HUDEP-2 (cell line): ENCODE data around the gene FAM171A1.
"Not testable (repeated sequence)": the region's sequence is repeated elsewhere in the genome, so short reads cannot be mapped to it uniquely, and the experiment has no call there.

ENCODE experiments used
- DNase-seq, 76 experiments: peaks; one replicate each; lab custom pipeline; 2025; ENCODE audit not compliant: unreplicated experiment in 76 of 76; lab: John Stamatoyannopoulos, UW

Gene FAM171A1

GRCh38 chr10:15295537-15296325 lies 75.4 kb downstream of the FAM171A1 start:
- DNase-seq: no peak

GRCh38 chr10:15293862-15294842 lies 76.9 kb downstream of the FAM171A1 start:
- DNase-seq: no peak

- no peak for DNase-seq
These were observed 80.4 kb downstream of the FAM171A1 start for GRCh38 chr10:15290671-15291070.

- DNase-seq: no peak
These were observed 80.9 kb downstream of the FAM171A1 start for GRCh38 chr10:15290150-15290549.

- no peak for DNase-seq
These were observed 90.1 kb downstream of the FAM171A1 start for GRCh38 chr10:15280974-15281373.

- no peak for DNase-seq
These were observed 90.6 kb downstream of the FAM171A1 start for GRCh38 chr10:15280462-15280861.

GRCh38 chr10:15279236-15279635 lies 91.9 kb downstream of the FAM171A1 start:
- DNase-seq: no peak

- DNase-seq: no peak
These were observed 92.3 kb downstream of the FAM171A1 start for GRCh38 chr10:15278786-15279185.

GRCh38 chr10:15276039-15276438 lies 95.0 kb downstream of the FAM171A1 start:
- not testable (repeated sequence) for DNase-seq

GRCh38 chr10:15269838-15270237 lies 101.3 kb downstream of the FAM171A1 start:
- DNase-seq: not testable (repeated sequence)

- DNase-seq: no peak
These were observed 103.6 kb downstream of the FAM171A1 start for GRCh38 chr10:15267496-15267895.

- no peak for DNase-seq
These were observed 105.0 kb downstream of the FAM171A1 start for GRCh38 chr10:15266117-15266516.

GRCh38 chr10:15265558-15265957 lies 105.5 kb downstream of the FAM171A1 start:
- DNase-seq: no peak

GRCh38 chr10:15265056-15265455 lies 106.0 kb downstream of the FAM171A1 start:
- DNase-seq: no peak

- DNase-seq: no peak
These were observed 107.3 kb downstream of the FAM171A1 start for GRCh38 chr10:15263657-15264323.

GRCh38 chr10:15262036-15262713 lies 108.9 kb downstream of the FAM171A1 start:
- no peak for DNase-seq

GRCh38 chr10:15259136-15259535 lies 112.0 kb downstream of the FAM171A1 start:
- DNase-seq: no peak

GRCh38 chr10:15258255-15258654 lies 112.8 kb downstream of the FAM171A1 start:
- no peak for DNase-seq

- DNase-seq: no peak
These were observed 115.1 kb downstream of the FAM171A1 start for GRCh38 chr10:15255961-15256360.
